Fibroblast of pulmonary artery (primary cell): ENCODE results near the gene PLXNC1.

ENCODE experiments used
- DNase-seq: peaks from one replicate; pipeline ENCODE4 v3.0.0-alpha.2; 2010; ENCODE audit warnings: low read depth
- H3K4me3 ChIP-seq: replicated peaks from 2 replicates; pipeline ENCODE4 v1.5.1; 2011; ENCODE audit warnings: low read depth, mild to moderate bottlenecking, control low read depth, low read length, moderate library complexity
- TF ChIP-seq, protein P1 (sequence below): IDR thresholded peaks from 2 replicates; pipeline ENCODE4 v1.5.1; 2011; ENCODE audit warnings: mild to moderate bottlenecking, control low read depth, low read length, inconsistent platforms; ENCODE audit errors: missing control alignments

PLXNC1 gene

DNA sequence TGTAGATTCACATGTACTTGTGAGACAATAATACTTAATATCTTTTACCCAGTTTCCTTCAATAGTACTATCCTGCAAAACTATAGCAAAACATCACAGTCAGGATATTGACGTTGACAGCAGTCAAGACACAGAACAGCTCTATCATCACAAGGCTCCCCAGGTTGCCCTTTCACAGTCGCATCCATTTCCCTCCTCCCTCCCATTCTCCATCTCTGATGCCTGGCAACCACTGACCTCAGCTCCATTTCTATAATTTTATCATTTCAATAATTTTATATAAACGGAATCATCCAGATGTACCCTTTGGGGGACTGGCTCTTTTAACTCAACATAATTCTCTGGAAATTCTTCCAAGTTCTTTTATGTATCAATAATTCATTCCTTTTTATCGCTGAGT lies 81.5 kb downstream of the PLXNC1 start:
- no peak for DNase-seq
- TF ChIP-seq, protein P1, sequence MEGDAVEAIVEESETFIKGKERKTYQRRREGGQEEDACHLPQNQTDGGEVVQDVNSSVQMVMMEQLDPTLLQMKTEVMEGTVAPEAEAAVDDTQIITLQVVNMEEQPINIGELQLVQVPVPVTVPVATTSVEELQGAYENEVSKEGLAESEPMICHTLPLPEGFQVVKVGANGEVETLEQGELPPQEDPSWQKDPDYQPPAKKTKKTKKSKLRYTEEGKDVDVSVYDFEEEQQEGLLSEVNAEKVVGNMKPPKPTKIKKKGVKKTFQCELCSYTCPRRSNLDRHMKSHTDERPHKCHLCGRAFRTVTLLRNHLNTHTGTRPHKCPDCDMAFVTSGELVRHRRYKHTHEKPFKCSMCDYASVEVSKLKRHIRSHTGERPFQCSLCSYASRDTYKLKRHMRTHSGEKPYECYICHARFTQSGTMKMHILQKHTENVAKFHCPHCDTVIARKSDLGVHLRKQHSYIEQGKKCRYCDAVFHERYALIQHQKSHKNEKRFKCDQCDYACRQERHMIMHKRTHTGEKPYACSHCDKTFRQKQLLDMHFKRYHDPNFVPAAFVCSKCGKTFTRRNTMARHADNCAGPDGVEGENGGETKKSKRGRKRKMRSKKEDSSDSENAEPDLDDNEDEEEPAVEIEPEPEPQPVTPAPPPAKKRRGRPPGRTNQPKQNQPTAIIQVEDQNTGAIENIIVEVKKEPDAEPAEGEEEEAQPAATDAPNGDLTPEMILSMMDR, result no peak
- no peak overlapping the region for H3K4me3 ChIP-seq

DNA sequence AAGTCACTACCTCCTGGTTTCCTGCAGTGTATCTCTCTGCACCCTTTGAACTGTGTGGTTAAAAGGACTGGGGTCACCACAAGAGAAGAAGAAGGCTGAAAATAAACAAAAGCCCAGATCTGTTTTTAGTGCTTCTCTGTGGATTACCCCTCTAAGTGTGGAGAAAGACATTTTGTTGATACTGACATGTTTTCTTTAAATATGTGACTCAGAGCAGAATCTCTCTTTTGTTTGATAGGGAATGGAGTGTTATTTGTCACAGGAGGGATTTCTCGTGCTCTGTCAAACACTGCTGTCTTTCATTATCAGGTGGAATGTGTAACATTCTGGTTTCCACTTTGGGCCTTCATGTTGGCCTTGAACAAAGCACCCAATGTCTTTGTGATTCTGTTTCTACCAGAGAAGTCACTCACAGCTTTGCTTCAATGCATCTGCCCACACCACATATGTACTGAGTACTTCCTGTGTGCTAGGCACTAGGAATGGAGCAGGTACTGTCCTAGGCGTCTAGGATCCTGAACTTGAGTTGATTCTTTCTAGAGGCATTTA lies 82.1 kb downstream of the PLXNC1 start:
- DNase-seq, result no peak
- H3K4me3 ChIP-seq, result no peak overlapping the region
- TF ChIP-seq, protein P1, result no peak

DNA sequence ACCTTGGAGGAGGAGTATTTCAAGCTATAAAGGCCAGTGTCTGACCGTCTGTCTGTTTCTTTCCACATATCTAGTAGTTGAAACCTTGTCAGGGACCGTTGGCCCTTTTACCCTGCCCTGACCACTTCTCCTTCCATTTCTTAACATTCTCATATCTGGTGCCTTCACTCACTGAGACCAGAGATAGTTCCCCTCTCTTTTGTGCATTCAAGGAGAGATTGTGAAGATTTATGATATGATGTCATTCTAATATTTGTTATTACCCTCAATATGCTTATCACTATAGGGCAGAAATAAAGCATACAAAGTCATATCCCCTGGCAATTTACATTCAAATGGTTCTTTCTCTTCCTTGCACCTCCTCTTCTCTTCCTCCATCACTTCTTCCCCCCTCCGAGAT lies 83.3 kb downstream of the PLXNC1 start:
- no peak for DNase-seq
- no peak overlapping the region for H3K4me3 ChIP-seq
- TF ChIP-seq, protein P1, result no peak

DNA sequence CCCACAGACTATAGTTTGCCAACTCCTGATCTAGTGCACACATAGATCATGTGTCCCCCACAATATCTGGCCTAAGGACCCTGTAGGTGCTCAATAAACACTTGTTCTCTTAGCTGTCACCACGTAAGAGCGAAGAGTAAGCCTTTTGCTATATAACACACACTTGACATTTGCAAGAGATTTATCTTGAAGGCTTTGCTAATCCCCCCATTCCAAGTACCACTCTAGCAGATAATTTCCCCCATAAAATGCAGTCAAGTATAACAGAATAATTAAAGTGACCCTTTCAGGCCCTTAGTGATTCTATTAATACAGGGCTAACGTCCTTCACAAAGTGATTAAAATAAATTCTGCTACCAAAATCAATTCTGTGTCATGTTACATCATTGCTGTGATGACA lies 87.5 kb downstream of the PLXNC1 start:
- H3K4me3 ChIP-seq, result no peak overlapping the region
- TF ChIP-seq, protein P1, result no peak
- no peak for DNase-seq

DNA sequence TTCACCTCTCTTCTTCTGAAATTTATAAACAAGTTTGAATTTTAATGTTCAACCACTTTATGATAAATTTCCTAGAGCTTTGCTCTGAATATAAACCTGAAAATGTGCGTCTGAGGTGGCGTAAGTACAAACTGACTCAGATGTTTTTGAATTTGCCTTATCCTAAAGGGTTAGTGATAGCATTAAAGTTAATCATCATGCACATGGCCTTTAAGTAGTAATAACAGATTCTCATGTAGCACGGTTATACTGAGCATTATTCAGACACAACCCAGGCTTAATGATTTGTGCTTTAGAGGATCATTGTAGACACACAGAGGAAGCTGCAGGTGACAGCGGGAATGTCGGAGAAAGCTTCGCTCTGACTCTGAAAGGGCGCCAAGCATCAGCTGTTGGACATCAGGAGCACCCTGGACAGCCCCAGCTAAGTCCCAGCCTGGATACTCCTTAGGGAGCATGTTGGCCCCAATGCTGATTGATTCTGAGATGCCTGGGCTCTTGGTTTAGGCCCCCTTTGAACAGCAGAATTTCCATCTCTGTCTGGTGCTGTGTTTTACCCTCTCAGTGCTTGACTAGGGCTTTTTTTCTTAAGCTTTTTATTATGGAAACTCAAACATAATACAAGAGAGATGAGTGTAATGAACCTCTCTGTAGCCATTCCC lies 91.1 kb downstream of the PLXNC1 start:
- H3K4me3 ChIP-seq, result no peak overlapping the region
- DNase-seq, result no peak
- TF ChIP-seq, protein P1, result no peak

DNA sequence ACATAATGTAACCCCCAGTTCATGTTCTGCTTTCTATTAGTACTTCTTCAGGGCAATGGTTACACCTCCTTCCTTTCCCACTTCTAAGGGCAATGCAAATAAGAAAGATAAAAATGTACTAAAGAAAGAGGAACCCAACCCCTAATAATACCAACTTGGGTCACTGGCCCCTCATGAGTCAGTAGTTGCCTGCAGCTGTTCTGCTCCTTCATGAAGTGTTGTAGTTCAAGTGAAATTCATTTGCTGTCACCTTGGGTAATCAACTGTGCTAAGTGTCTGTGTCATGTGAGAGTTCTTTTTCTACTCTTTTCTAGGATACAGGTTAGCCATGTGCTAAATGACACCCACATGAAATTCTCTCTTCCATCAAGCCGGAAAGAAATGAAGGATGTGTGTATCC lies 91.8 kb downstream of the PLXNC1 start:
- DNase-seq, result no peak
- H3K4me3 ChIP-seq, result no peak overlapping the region
- TF ChIP-seq, protein P1, result no peak

DNA sequence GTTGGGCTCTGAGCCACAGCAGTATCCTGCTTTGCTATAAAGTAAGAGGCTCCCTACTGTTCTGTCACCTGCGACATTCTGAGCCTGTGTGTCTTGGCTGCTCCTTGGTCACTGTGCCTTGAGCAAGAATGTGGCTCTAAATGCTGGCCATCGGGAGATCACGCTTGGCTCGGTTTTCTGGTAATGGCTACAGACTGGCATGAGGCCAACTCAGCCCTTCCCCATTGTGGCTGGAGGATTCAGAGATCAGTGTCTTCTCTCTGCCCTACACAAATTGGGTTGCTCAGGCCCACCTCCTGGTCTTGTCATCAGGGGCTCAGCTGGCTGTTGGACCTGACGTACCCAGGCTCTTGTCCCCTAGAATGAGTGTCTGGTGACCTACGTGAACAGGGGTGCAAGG lies 94.5 kb downstream of the PLXNC1 start:
- TF ChIP-seq, protein P1, result no peak
- no peak overlapping the region for H3K4me3 ChIP-seq
- no peak for DNase-seq
